ENCODE data around the gene PBXIP1. TPM values are rescaled to one million over a fixed set of nuclear protein-coding genes. Genes with fewer than 3 reads are reported as not detected.

The PBXIP1 gene
- total RNA-seq, 2 experiments from 2014 or later = 23.8 to 37.7 TPM

- Histone ChIP-seq H3K36me3 (ENCODE audit: insufficient read depth, low read length) (peaks cover 52% of the 10 kb centered on the region), H3K9me2 (ENCODE audit: insufficient read depth, low read length) (no peaks in the 10 kb centered on the region), H3K79me2 (ENCODE audit: insufficient read depth, low read depth, low read length) (peaks cover 72% of the 10 kb centered on the region), H2AFZ (ENCODE audit: low read length) (peak overlapping the region; percentile 20; the same call in 1 of the 2 replicates), H3K4me3 (ENCODE audit: low read depth, low read length, poor library complexity, severe bottlenecking) (peak overlapping the region; percentile 83), H3K4me2 (ENCODE audit: low read length) (peak overlapping the region; percentile 86), H3K9me3 (ENCODE audit: low read length) (no peaks in the 10 kb centered on the region), H4K20me1 (ENCODE audit: insufficient read depth, low read length) (peaks cover 15% of the 10 kb centered on the region; the same call in 1 of the 2 replicates), H3K4me1 (ENCODE audit: insufficient read depth, low read length, poor library complexity, severe bottlenecking) (peaks cover 52% of the 10 kb centered on the region), H3K27ac (ENCODE audit: low read depth, low read length, poor library complexity, severe bottlenecking) (peak overlapping the region; percentile 89)
- DNase-seq (ENCODE audit: low spot score) = peak; percentile 94
- POLR2A ChIA-PET = interaction anchor here (0.6 to 1.7 kb wide), 8 partner anchors 16 to 339 kb away, joined by 3 to 6 read pairs (median 4); partner anchors contain the start of genes EFNA4, KCNN3, LENEP and PBXIP1
- TSS peak; percentile 73 for BruUV-seq (replicated peaks)
- no peak for TF ChIP-seq EZH2phosphoT487 (IDR thresholded peaks at IDR 0.05; ENCODE audit: borderline replicate concordance, low read depth, low read length)
- TF ChIP-seq, protein P1, sequence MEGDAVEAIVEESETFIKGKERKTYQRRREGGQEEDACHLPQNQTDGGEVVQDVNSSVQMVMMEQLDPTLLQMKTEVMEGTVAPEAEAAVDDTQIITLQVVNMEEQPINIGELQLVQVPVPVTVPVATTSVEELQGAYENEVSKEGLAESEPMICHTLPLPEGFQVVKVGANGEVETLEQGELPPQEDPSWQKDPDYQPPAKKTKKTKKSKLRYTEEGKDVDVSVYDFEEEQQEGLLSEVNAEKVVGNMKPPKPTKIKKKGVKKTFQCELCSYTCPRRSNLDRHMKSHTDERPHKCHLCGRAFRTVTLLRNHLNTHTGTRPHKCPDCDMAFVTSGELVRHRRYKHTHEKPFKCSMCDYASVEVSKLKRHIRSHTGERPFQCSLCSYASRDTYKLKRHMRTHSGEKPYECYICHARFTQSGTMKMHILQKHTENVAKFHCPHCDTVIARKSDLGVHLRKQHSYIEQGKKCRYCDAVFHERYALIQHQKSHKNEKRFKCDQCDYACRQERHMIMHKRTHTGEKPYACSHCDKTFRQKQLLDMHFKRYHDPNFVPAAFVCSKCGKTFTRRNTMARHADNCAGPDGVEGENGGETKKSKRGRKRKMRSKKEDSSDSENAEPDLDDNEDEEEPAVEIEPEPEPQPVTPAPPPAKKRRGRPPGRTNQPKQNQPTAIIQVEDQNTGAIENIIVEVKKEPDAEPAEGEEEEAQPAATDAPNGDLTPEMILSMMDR (conservative IDR thresholded peaks at IDR 0.05; ENCODE audit: low read length) = peak; percentile 37; the same call in 1 of the 2 replicates
- intact Hi-C loops (cut with micrococcal nuclease; ENCODE audit: unreplicated experiment) = loop anchor here (1.0 kb wide), 2 partner anchors 12 to 26 kb away; partner anchors contain the start of gene PYGO2
- CTCF ChIA-PET (ENCODE audit: unreplicated experiment) = no interaction called here
Observed at GRCh38 chr1:154973344-154974101, 17.6 kb upstream of the PBXIP1 start.

DNA sequence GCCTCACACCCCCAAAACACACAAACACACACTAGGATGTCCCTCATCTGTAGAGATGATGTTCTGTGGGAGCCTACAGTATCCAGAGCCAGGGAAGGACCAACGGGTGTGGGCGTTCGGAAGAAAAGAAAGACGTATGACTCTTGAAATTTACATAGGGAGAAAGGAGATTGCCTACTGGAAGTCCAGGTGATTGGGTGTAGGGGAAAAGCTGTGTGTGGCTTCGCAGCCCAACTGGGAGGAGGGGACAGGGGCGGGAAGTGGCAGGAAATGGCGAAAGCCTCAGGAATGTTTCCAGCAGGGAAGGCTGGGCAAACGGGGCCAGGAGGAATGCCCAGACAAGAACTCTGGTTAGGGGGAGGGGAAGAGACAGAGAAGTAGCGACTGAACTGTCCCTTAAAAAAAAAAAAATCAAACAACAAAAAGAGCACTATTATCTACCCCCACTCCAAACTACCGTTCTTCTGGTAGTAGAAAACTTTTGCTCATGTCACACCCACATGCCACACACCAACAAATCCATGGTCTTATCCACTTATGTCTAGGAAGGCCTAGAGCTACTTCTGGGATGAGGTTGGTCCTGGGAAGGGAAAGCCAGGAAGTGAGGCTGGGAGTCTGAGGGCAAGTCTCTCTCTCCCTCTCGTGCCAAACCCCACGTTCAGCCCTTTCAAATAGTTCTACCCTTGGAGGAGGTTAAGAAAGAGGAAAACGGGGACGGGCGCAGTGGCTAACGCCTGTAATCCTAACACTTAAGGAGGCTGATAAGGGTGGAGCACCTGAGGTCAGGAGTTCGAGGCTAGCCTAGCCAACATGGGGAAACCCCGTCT lies 16.8 kb upstream of the PBXIP1 start:
- intact Hi-C loops (cut with micrococcal nuclease; ENCODE audit: unreplicated experiment) = no loop called here
- Histone ChIP-seq H2AFZ (ENCODE audit: low read length) (no peak overlapping the region), H3K9me3 (ENCODE audit: low read length) (no peaks in the 10 kb centered on the region), H3K36me3 (ENCODE audit: insufficient read depth, low read length) (peaks cover 52% of the 10 kb centered on the region), H3K27ac (ENCODE audit: low read depth, low read length, poor library complexity, severe bottlenecking) (peak overlapping the region; percentile 89), H4K20me1 (ENCODE audit: insufficient read depth, low read length) (peaks cover 14% of the 10 kb centered on the region; the same call in 1 of the 2 replicates), H3K79me2 (ENCODE audit: insufficient read depth, low read depth, low read length) (peaks cover 64% of the 10 kb centered on the region), H3K9me2 (ENCODE audit: insufficient read depth, low read length) (no peaks in the 10 kb centered on the region), H3K4me2 (ENCODE audit: low read length) (peak overlapping the region; percentile 86), H3K4me1 (ENCODE audit: insufficient read depth, low read length, poor library complexity, severe bottlenecking) (peaks cover 46% of the 10 kb centered on the region), H3K4me3 (ENCODE audit: low read depth, low read length, poor library complexity, severe bottlenecking) (peak overlapping the region; percentile 83)
- no TSS peak for BruUV-seq (replicated peaks)
- DNase-seq (ENCODE audit: low spot score) = no peak
- TF ChIP-seq EZH2phosphoT487 (IDR thresholded peaks at IDR 0.05; ENCODE audit: borderline replicate concordance, low read depth, low read length) = no peak
- TF ChIP-seq, protein P1 (conservative IDR thresholded peaks at IDR 0.05; ENCODE audit: low read length) = no peak
- ChIA-PET POLR2A (interaction anchor here (0.7 to 1.8 kb wide), 3 partner anchors 17 to 235 kb away, joined by 3 to 6 read pairs (median 3); partner anchors contain the start of genes LENEP and PBXIP1), CTCF (ENCODE audit: unreplicated experiment) (no interaction called here)

Measured in OCI-LY7 (cell line).